ENCODE results near the gene SEMA5A.

The SEMA5A gene, protein sequence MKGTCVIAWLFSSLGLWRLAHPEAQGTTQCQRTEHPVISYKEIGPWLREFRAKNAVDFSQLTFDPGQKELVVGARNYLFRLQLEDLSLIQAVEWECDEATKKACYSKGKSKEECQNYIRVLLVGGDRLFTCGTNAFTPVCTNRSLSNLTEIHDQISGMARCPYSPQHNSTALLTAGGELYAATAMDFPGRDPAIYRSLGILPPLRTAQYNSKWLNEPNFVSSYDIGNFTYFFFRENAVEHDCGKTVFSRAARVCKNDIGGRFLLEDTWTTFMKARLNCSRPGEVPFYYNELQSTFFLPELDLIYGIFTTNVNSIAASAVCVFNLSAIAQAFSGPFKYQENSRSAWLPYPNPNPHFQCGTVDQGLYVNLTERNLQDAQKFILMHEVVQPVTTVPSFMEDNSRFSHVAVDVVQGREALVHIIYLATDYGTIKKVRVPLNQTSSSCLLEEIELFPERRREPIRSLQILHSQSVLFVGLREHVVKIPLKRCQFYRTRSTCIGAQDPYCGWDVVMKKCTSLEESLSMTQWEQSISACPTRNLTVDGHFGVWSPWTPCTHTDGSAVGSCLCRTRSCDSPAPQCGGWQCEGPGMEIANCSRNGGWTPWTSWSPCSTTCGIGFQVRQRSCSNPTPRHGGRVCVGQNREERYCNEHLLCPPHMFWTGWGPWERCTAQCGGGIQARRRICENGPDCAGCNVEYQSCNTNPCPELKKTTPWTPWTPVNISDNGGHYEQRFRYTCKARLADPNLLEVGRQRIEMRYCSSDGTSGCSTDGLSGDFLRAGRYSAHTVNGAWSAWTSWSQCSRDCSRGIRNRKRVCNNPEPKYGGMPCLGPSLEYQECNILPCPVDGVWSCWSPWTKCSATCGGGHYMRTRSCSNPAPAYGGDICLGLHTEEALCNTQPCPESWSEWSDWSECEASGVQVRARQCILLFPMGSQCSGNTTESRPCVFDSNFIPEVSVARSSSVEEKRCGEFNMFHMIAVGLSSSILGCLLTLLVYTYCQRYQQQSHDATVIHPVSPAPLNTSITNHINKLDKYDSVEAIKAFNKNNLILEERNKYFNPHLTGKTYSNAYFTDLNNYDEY

DNA sequence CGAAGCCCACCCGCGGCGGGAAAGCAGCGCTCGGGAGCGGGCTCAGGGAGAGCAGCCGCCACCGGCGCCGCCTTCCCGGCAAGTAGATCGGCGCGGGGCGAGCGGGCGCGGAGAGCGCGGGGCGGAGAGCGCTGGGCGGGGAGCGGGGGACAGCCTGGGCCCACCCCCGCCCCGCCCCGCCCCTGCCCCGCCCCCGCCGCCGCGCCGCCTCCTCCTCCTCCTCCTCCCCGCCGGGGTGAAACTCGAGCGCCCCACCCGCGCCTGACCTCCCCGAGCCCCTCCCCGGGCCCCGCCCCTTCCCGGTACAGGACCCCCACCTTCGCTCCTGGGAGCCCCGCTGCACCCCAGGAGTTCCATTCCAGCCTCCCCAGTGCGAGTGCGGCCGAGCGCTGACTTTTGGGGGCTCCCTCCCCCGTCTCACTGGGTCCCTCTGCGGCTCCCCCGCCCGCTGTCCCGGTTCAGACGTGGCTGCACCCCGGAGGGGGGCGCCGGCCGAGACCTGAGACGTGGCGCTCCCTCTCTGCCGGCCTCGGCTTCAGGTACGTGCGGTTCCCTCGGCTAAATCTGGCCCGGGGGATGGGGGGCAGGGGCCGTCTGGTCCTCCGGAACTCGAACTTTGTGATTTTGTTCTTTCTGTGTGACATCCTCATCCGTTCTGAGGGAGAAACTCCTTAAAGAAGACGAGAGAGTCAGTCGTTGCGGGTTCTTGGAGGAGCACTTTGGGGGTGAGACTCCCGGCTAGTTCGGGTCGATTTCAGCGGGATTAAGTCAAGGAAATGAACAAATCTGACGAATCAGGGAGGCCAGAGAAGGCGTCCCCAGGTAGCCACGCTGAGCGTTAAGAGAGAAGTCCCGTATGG lies at the start of gene SEMA5A:
Gene SEMA5A (minus strand): TSS at position 84 of the 860 bp plus-strand sequence. CDS start 166,129 bp downstream, outside the sequence.
- peak; percentile 43 for DNase-seq (ENCODE audit: extremely low spot score)
- ChIA-PET POLR2A (no interaction called here), CTCF (interaction anchor here (1.4 to 3.7 kb wide), 3 partner anchors 27 to 183 kb away, joined by 3 to 33 read pairs (median 3); no protein-coding TSS in a partner anchor)
- no peak for TF ChIP-seq CTCF (IDR thresholded peaks at IDR 0.05; ENCODE audit: control extremely low read depth, extremely low read depth, low read depth, missing control alignments)

DNA sequence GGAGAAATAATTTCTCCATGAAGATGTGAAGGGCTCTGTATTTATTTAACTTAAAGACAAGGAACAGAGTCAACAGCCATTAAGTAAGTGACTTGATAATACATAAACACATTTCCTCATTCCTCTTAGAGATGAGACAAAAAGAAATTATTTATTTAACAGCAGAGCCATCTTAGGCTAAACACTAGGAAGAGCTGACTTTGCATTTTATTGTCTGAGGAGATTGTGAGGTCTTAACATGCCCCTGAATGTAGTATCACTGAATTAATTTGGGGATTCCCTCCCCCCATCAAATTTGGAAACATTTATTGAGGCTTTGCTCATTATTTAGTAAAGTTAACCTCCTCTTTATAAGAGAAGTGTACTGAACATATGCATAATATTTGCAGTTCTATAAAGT lies 49.0 kb upstream of the SEMA5A start:
- CTCF ChIA-PET, result interaction anchor here (1.1 to 1.2 kb wide), 2 partner anchors 10 to 16 kb away, joined by 3 to 4 read pairs; no protein-coding TSS in a partner anchor
- no peak for DNase-seq (ENCODE audit: extremely low spot score)
- POLR2A ChIA-PET, result no interaction called here
- no peak for TF ChIP-seq CTCF (IDR thresholded peaks at IDR 0.05; ENCODE audit: control extremely low read depth, extremely low read depth, low read depth, missing control alignments)

GRCh38 chr5:9589049-9589835 lies 43.4 kb upstream of the SEMA5A start:
- DNase-seq (ENCODE audit: extremely low spot score), result no peak
- POLR2A ChIA-PET, result no interaction called here
- no peak for TF ChIP-seq CTCF (IDR thresholded peaks at IDR 0.05; ENCODE audit: control extremely low read depth, extremely low read depth, low read depth, missing control alignments)
- CTCF ChIA-PET, result no interaction called here

- POLR2A ChIA-PET, result no interaction called here
These were observed 42.4 kb upstream of the SEMA5A start for GRCh38 chr5:9588254-9588653.

DNA sequence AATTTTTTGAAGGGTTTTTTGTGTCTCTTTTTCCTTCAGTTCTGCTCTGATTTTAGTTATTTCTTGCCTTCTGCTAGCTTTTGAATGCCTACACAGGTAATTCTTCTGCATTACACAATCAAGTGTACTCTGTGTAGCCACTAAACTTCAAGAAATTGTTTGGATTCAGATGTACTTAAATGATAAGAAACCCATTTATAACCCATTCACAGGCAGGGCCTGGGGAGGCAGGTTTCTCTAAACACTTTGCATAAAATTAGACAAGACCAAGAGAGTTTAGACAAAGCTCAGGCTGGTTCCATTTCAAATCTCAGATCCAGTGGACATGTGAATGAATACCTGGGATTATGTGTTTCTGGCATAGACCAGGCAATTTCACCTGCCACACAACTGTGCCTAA lies 41.3 kb upstream of the SEMA5A start:
- CTCF ChIA-PET, result no interaction called here
- POLR2A ChIA-PET, result no interaction called here
- TF ChIP-seq CTCF (IDR thresholded peaks at IDR 0.05; ENCODE audit: control extremely low read depth, extremely low read depth, low read depth, missing control alignments), result no peak
- no peak for DNase-seq (ENCODE audit: extremely low spot score)

More at GRCh38 chr5:9588254-9588653, 42.4 kb upstream of the SEMA5A start:
- DNase-seq (ENCODE audit: extremely low spot score), result no peak
- no peak for TF ChIP-seq CTCF (IDR thresholded peaks at IDR 0.05; ENCODE audit: control extremely low read depth, extremely low read depth, low read depth, missing control alignments)
- CTCF ChIA-PET, result no interaction called here
